Kidney (tissue), 14 donors: Measurements from ENCODE around the gene PTPRG. TPM values are rescaled to one million over a fixed set of nuclear protein-coding genes. Genes with fewer than 3 reads are reported as not detected.

Experiments
- DNase-seq, 5 donors: peaks; one replicate each; pipeline ENCODE4 v3.0.0-alpha.2; 2013 to 2020
- FAIRE-seq: peaks from 2 replicates; lab custom pipeline; 2012; peaks lifted over from hg19 to GRCh38; lab: Jason Lieb, UNC
- H3K27ac ChIP-seq, 2 donors: one replicate each; pipeline ENCODE4 v1.7.0; 2013; ENCODE audit warnings: low read depth in 2 of 2, low read length in 2 of 2, inconsistent platforms in 1 of 2
- H3K27me3 ChIP-seq: one replicate; pipeline ENCODE4 v1.7.1; 2013; ENCODE audit warnings: low read length, inconsistent platforms; ENCODE audit not compliant: control insufficient read depth, insufficient read depth
- H3K36me3 ChIP-seq, 3 donors: one replicate each; pipeline versions ENCODE4 v1.7.0 to v1.7.1; 2013; ENCODE audit warnings: low read length in 3 of 3, control low read depth in 1 of 3, inconsistent platforms in 1 of 3; ENCODE audit not compliant: insufficient read depth in 3 of 3, control insufficient read depth in 2 of 3
- H3K4me1 ChIP-seq, 3 donors: one replicate each; pipeline versions ENCODE4 v1.7.0 to v1.7.1; 2013; ENCODE audit warnings: low read length in 3 of 3, inconsistent platforms in 1 of 3, low read depth in 1 of 3; ENCODE audit not compliant: control insufficient read depth in 2 of 3, insufficient read depth in 2 of 3
- H3K4me3 ChIP-seq, 3 donors: one replicate each; pipeline versions ENCODE4 v1.7.0 to v1.8.1; 2013; ENCODE audit warnings: low read length in 3 of 3, control low read depth in 1 of 3, inconsistent platforms in 1 of 3
- H3K9ac ChIP-seq, 3 donors: one replicate each; pipeline versions ENCODE4 v1.7.0 to v1.7.1; 2013; ENCODE audit warnings: low read length in 3 of 3, control low read depth in 1 of 3, inconsistent platforms in 1 of 3
- H3K9me3 ChIP-seq, 3 donors: one replicate each; pipeline versions ENCODE4 v1.7.0 to v1.7.1; 2013; ENCODE audit warnings: low read length in 3 of 3, control low read depth in 1 of 3, inconsistent platforms in 1 of 3; ENCODE audit not compliant: control insufficient read depth in 2 of 3, insufficient read depth in 1 of 3
- CTCF ChIP-seq: IDR thresholded peaks from 3 replicates; pipeline ENCODE4 v1.5.1; 2012; ENCODE audit warnings: mild to moderate bottlenecking, moderate library complexity, borderline replicate concordance; ENCODE audit not compliant: insufficient read depth; ENCODE audit errors: extremely low read depth
- intact Hi-C: fragments of 100-400 bp; cut with DNase I; formaldehyde crosslinking; loops from one replicate; pipeline ENCODE4 v1.11.1; 2022
- polyA plus RNA-seq: library from polyadenylated mRNA; stranded (reverse); fragments of 350-450 nt; fragmentation: Illumina TruSeq; extraction: RNeasy Lipid Tissue Mini Kit (QIAGEN cat#74804); gene quantifications from one replicate; pipeline ENCODE4 v1.2.3, GENCODE V29; 2014; ENCODE audit warnings: low read depth, low replicate concordance; ENCODE audit not compliant: insufficient read depth
- total RNA-seq: library from RNA; stranded (reverse); fragmentation: NEBNext Ultra II Directional; extraction: Animal tissue kit (Norgen Biotek cat#: 25700); gene quantifications from one replicate; pipeline ENCODE4 v1.2.1, GENCODE V29; 2021
- donor health status: control.
- donor health status: control.
- donor health status: control.
- donor health status: control.
- donor health status: control.
- donor health status: DM: yes; HTN: yes; CAD: no.
- donor health status: Normal renal cell carcinoma (clear cell type).

The PTPRG gene
- total and polyA plus RNA-seq, 2 donors from 2014 or later = 9.2 to 154 TPM

- Histone ChIP-seq H3K36me3 (no peaks in the 10 kb centered on the region), H3K9ac (no peak overlapping the region), H3K4me1 (peaks cover 0 to 13% (median 2%) of the 10 kb centered on the region in 3 donors), H3K27me3 (no peaks in the 10 kb centered on the region), H3K9me3 (no peaks in the 10 kb centered on the region), H3K27ac (no peak overlapping the region), H3K4me3 (no peak overlapping the region)
- DNase-seq (peak in 1 of 5 donors; percentile 20), FAIRE-seq (no peak)
- intact Hi-C loops = no loop called here
- TF ChIP-seq CTCF = no peak
These were observed 478.2 kb downstream of the PTPRG start for GRCh38 chr3:62039586-62039985.

DNA sequence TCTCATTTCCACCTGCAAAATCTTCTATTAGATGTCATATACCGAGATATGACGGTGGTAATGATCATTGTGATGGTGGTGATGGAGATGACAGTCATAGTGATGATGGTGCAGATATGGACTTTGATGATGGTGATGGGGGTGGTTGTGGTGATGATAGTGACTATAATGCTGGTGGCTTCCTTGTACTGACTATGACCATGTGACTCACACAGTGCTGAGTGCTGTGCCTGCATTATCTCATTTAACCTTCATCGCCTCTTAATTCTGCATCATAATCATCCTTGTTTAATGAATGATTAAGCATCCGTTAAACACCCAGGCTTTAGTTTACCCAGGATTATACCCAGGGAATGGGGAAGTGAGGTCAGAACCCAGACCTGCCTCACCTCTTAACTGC is 480.3 kb downstream of the PTPRG start:
- no peak overlapping the region for H3K9ac ChIP-seq
- H3K9me3 ChIP-seq = no peaks in the 10 kb centered on the region
- no peak overlapping the region for H3K4me3 ChIP-seq
- no peaks in the 10 kb centered on the region for H3K27me3 ChIP-seq
- H3K27ac ChIP-seq = no peak overlapping the region
- no peak for DNase-seq
- no peak for FAIRE-seq
- intact Hi-C loops = no loop called here
- no peaks in the 10 kb centered on the region for H3K36me3 ChIP-seq
- peaks cover 0 to 5% (median 0%) of the 10 kb centered on the region in 3 donors for H3K4me1 ChIP-seq
- TF ChIP-seq CTCF = no peak

DNA sequence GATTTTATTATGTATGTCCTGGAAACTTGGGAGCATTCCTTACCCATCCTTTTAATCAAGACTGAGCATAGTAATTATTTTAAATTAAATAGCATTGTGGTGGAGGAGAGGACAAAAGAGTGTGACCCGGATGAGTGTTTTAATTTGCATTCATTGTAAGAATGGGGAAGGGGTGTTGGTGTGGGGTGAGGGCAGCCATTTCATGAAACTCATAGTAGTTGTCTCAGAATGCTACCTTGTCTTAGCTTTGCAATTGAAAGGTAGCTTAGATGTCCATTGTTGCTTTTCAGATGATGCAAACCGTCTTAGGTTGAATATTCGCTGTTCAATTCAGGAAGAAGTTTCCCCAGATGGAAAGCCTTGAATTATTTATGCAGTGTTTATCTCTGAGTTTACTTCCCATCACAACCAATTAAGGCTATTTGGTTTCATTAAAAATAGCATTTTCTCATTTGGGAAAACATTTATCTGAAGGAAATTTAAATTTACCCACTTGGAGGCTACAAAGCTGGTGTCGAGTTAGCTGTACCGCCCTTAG is 483.6 kb downstream of the PTPRG start:
- H3K36me3 ChIP-seq = no peaks in the 10 kb centered on the region
- intact Hi-C loops = no loop called here
- H3K9ac ChIP-seq = no peak overlapping the region
- H3K27me3 ChIP-seq = no peaks in the 10 kb centered on the region
- DNase-seq = no peak
- no peaks in the 10 kb centered on the region for H3K9me3 ChIP-seq
- no peak overlapping the region for H3K4me3 ChIP-seq
- TF ChIP-seq CTCF = no peak
- peaks cover 0 to 5% (median 0%) of the 10 kb centered on the region in 3 donors for H3K4me1 ChIP-seq
- no peak for FAIRE-seq
- H3K27ac ChIP-seq = no peak overlapping the region

DNA sequence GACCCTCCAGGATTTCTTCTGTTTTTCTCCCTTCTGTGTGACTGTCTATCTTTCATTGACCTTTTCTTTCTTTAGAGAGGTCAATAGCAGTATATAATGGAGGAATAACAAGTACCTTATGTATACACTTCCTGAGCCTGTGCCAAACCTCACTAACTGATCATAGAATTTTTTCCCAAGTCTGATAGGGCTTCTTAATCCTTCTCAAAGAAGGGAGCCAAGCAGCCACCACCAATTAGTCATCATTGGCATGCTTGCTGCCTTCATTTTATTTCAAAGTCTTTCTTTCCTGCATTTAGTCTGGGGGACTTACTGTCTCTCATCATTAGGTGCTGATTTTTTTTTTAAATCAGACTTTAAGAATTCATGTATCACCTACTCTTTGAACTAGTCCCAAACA is 485.0 kb downstream of the PTPRG start:
- peaks cover 0 to 5% (median 0%) of the 10 kb centered on the region in 3 donors for H3K4me1 ChIP-seq
- H3K9me3 ChIP-seq = no peaks in the 10 kb centered on the region
- H3K27me3 ChIP-seq = no peaks in the 10 kb centered on the region
- no peak overlapping the region for H3K27ac ChIP-seq
- no peak for DNase-seq
- no peak for FAIRE-seq
- intact Hi-C loops = no loop called here
- no peak overlapping the region for H3K4me3 ChIP-seq
- H3K9ac ChIP-seq = no peak overlapping the region
- no peaks in the 10 kb centered on the region for H3K36me3 ChIP-seq
- no peak for TF ChIP-seq CTCF
